OCI-LY7 (cell line): Measurements from ENCODE around the gene STK38L. TPM values are rescaled to one million over a fixed set of nuclear protein-coding genes. Genes with fewer than 3 reads are reported as not detected.
A peak's percentile ranks its signal among the peaks of the same experiment; 100 is the strongest.

ENCODE experiments used
- BruUV-seq: library from RNA; stranded (reverse); fragments of 400-500 nt; replicated peaks from 2 replicates; lab custom pipeline; 2021; lab: Mats Ljungman, UMichigan
- CTCF ChIA-PET: fragments of 300-600 bp; sonication (Branson Sonifier 250); formaldehyde crosslinking; loops from one replicate; lab custom pipeline; 2022; ENCODE audit warnings: antibody characterized with exemption; ENCODE audit not compliant: unreplicated experiment; lab: Charles Lee
- POLR2A ChIA-PET: fragments of 300-600 bp; sonication (Branson Sonifier 250); formaldehyde crosslinking; loops from one replicate; lab custom pipeline; 2022; ENCODE audit warnings: antibody characterized with exemption; lab: Charles Lee
- DNase-seq: peaks from one replicate; pipeline ENCODE4 v3.0.0-alpha.2; 2015; ENCODE audit warnings: low spot score
- H2AFZ ChIP-seq: fragments of 200-600 bp; sonication (generic), shearing (Covaris generic); 2 replicates; pipeline ENCODE4 v1.6.1; 2014; ENCODE audit warnings: mild to moderate bottlenecking, antibody characterized with exemption, low read length, moderate library complexity
- H3K27ac ChIP-seq: fragments of 200-600 bp; sonication (generic); 2 replicates; pipeline ENCODE4 v1.5.1; 2014; ENCODE audit warnings: mixed run types, low read depth, mild to moderate bottlenecking, moderate library complexity, low read length, inconsistent platforms; ENCODE audit not compliant: poor library complexity, severe bottlenecking
- H3K36me3 ChIP-seq: fragments of 200-600 bp; sonication (generic); 2 replicates; pipeline ENCODE4 v1.6.1; 2014; ENCODE audit warnings: mild to moderate bottlenecking, antibody characterized with exemption, low read length, moderate library complexity, mixed read lengths; ENCODE audit not compliant: insufficient read depth
- H3K4me1 ChIP-seq: fragments of 200-600 bp; sonication (generic); 2 replicates; pipeline ENCODE4 v1.5.1; 2014; ENCODE audit warnings: mild to moderate bottlenecking, low read length; ENCODE audit not compliant: insufficient read depth, poor library complexity, severe bottlenecking
- H3K4me2 ChIP-seq: fragments of 200-600 bp; sonication (generic); 2 replicates; pipeline ENCODE4 v1.6.1; 2014; ENCODE audit warnings: mild to moderate bottlenecking, low read length
- H3K4me3 ChIP-seq: fragments of 200-600 bp; sonication (generic); 2 replicates; pipeline ENCODE4 v1.5.1; 2014; ENCODE audit warnings: mild to moderate bottlenecking, low read depth, low read length; ENCODE audit not compliant: poor library complexity, severe bottlenecking
- H3K79me2 ChIP-seq: fragments of 200-600 bp; sonication (generic); 2 replicates; pipeline ENCODE4 v1.6.1; 2016; ENCODE audit warnings: low read depth, mild to moderate bottlenecking, low read length, moderate library complexity, mixed read lengths; ENCODE audit not compliant: insufficient read depth
- H3K9me2 ChIP-seq: fragments of 200-600 bp; sonication (generic); 2 replicates; pipeline ENCODE4 v1.6.1; 2016; ENCODE audit warnings: mild to moderate bottlenecking, low read length, mixed read lengths; ENCODE audit not compliant: insufficient read depth
- H3K9me3 ChIP-seq: fragments of 200-600 bp; sonication (generic); 2 replicates; pipeline ENCODE4 v1.6.1; 2014; ENCODE audit warnings: mild to moderate bottlenecking, mixed run types, low read length, mixed read lengths
- H4K20me1 ChIP-seq: fragments of 200-600 bp; sonication (generic); 2 replicates; pipeline ENCODE4 v1.6.1; 2014; ENCODE audit warnings: mild to moderate bottlenecking, antibody characterized with exemption, low read length, moderate library complexity, mixed read lengths; ENCODE audit not compliant: insufficient read depth
- CTCF ChIP-seq: fragments of 200-600 bp; sonication (generic); conservative IDR thresholded peaks from 2 replicates; pipeline ENCODE4 v1.5.1; 2014; ENCODE audit warnings: mild to moderate bottlenecking, antibody characterized with exemption, low read length, moderate library complexity, mixed read lengths
- EZH2phosphoT487 ChIP-seq: fragments of 200-600 bp; sonication (generic); IDR thresholded peaks from 2 replicates; pipeline ENCODE4 v1.6.1; 2018; ENCODE audit warnings: low read depth, borderline replicate concordance, mild to moderate bottlenecking, mixed run types, antibody characterized with exemption, low read length, moderate library complexity, mixed read lengths
- intact Hi-C: fragments of 100-400 bp; cut with micrococcal nuclease; formaldehyde crosslinking; loops from one replicate; pipeline ENCODE4 v1.10.0; 2022; ENCODE audit not compliant: unreplicated experiment
- total RNA-seq, 2 experiments: library from RNA; depleted of rRNA in 1 of 2; stranded (reverse); fragments of >200 nt in 1 of 2; shearing (Covaris generic) in 1 of 2; gene quantifications; 2 replicates each; pipeline ENCODE4 v1.2.3, GENCODE V29; 2014 to 2022

The STK38L gene
- total RNA-seq, 2 experiments from 2014 or later: 15.2 to 29.9 TPM

DNA sequence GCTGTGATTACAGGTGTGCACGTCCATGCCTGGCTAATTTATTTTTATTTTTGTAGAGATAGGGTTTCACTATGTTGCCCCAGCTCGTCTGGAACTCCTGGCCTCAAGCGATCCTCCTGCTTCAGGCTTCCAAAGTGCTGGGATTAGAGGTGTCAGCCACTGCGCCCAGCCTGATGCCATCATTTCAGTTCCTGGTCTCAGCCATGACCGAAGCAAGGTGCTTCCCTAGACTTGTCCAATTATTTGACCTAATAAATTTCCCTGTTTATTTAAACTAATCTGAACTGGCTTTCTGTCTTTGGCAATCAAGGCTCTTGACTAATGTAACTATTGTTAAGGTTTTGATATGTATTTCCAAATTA lies 24.4 kb upstream of the STK38L start:
- no peak overlapping the region for H2AFZ ChIP-seq
- no peak for DNase-seq
- no peaks in the 10 kb centered on the region for H4K20me1 ChIP-seq
- intact Hi-C loops: loop anchor here (5.0 kb wide), 2 partner anchors 88 to 387 kb away; partner anchors contain the start of gene ITPR2
- no peak for TF ChIP-seq CTCF
- no peak for TF ChIP-seq EZH2phosphoT487
- H3K9me2 ChIP-seq: no peaks in the 10 kb centered on the region
- H3K9me3 ChIP-seq: no peaks in the 10 kb centered on the region
- H3K4me2 ChIP-seq: no peak overlapping the region
- ChIA-PET CTCF (no interaction called here), POLR2A (interaction anchor here (0.9 kb wide), 1 partner anchor 23 kb away, joined by 3 read pairs; no protein-coding TSS in a partner anchor)
- H3K79me2 ChIP-seq: no peaks in the 10 kb centered on the region
- no peak overlapping the region for H3K27ac ChIP-seq
- no peaks in the 10 kb centered on the region for H3K36me3 ChIP-seq
- BruUV-seq: no TSS peak
- peaks cover 25% of the 10 kb centered on the region for H3K4me1 ChIP-seq
- H3K4me3 ChIP-seq: no peak overlapping the region

- Histone ChIP-seq H3K9me2 (no peaks in the 10 kb centered on the region), H3K36me3 (no peaks in the 10 kb centered on the region), H3K27ac (no peak overlapping the region), H3K4me1 (peaks cover 25% of the 10 kb centered on the region), H3K79me2 (no peaks in the 10 kb centered on the region), H3K4me2 (no peak overlapping the region), H3K4me3 (no peak overlapping the region), H4K20me1 (no peaks in the 10 kb centered on the region), H3K9me3 (no peaks in the 10 kb centered on the region), H2AFZ (no peak overlapping the region)
- POLR2A ChIA-PET: interaction anchor here (0.6 to 0.9 kb wide), 2 partner anchors 22 to 902 kb away, joined by 3 read pairs; no protein-coding TSS in a partner anchor
- peak; percentile 27 for DNase-seq
- CTCF ChIA-PET: no interaction called here
- TF ChIP-seq CTCF (no peak), EZH2phosphoT487 (no peak)
- intact Hi-C loops: loop anchor here (5.0 kb wide), 2 partner anchors 87 to 388 kb away; partner anchors contain the start of gene ITPR2
- BruUV-seq: no TSS peak
These were observed 23.8 kb upstream of the STK38L start for GRCh38 chr12:27220055-27220987.
